Left forelimb (tissue), 1 donor: Measurements from ENCODE around the gene CASP8AP2.
"Not testable (repeated sequence)": the region's sequence is repeated elsewhere in the genome, so short reads cannot be mapped to it uniquely, and the experiment has no call there.

Source experiments
- DNase-seq: peaks from one replicate; pipeline ENCODE4 v3.0.0-alpha.2; 2018; ENCODE audit warnings: low spot score

Gene CASP8AP2

GRCh38 chr6:89888871-89889270 lies 59.2 kb downstream of the CASP8AP2 start:
- no peak for DNase-seq

DNA sequence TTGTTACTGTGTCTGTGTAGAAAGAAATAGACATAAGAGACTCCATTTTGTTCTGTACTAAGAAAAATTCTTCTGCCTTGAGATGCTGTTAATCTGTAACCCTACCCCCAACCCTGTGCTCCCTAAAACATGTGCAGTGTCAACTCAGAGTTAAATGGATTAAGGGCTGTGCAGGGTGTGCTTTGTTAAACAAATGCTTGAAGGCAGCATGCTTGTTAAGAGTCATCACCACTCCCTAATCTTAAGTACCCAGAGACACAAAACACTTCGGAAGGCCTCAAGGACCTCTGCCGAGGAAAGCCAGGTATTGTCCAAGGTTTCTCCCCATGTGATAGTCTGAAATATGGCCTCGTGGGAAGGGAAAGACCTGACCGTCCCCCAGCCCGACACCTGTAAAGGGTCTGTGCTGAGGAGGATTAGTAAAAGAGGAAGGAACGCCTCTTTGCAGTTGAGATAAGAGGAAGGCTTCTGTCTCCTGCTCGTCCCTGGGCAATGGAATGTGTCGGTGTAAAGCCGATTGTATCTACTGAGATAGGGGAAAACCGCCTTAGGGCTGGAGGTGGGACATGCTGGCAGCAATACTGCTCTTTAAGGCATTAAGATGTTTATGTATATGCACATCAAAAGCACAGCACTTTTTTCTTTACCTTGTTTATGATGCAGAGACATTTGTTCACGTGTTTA lies 61.3 kb downstream of the CASP8AP2 start:
- DNase-seq, result not testable (repeated sequence)

DNA sequence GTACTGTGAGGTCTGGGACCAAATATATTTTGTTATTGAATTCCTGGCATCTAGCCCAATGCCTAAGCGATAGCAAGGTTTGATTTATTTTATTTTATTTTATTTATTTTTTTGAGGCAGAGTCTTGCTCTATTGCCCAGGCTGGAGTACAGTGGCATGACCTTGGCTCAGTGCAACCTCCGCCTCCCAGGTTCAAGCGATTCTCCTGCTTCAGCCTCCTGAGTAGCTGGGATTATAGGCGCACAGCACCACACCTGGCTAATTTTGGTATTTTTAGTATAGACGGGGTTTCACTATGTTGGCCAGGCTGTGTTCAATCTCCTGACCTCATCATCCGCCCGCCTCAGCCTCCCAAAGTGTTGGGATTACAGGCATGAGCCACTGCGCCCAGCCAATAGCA lies 62.9 kb downstream of the CASP8AP2 start:
- DNase-seq, result not testable (repeated sequence)

DNA sequence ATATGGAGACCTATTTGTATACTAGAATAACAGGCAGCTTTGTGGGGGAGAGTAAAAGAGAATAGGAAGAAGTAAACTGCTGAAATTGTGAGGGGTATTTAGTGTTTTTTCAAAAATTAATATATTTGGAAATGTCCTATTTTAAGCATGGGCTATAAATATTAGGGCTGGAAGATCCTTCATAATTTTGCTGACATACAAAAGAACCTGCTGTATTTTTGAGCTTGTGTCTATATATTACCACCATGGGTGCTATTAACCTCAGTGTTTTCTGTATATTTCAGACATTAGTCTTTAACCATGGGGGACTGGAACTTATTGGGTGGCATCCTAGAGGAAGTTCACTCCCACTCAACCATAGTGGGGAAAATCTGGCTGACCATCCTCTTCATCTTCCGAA lies 64.5 kb downstream of the CASP8AP2 start, which contains the start of gene GJA10:
Gene GJA10, plus strand, starts transcription at position 301 of the 400 bp plus-strand sequence. Its CDS starts 0 bp downstream, at position 301.
- DNase-seq, result no peak

DNA sequence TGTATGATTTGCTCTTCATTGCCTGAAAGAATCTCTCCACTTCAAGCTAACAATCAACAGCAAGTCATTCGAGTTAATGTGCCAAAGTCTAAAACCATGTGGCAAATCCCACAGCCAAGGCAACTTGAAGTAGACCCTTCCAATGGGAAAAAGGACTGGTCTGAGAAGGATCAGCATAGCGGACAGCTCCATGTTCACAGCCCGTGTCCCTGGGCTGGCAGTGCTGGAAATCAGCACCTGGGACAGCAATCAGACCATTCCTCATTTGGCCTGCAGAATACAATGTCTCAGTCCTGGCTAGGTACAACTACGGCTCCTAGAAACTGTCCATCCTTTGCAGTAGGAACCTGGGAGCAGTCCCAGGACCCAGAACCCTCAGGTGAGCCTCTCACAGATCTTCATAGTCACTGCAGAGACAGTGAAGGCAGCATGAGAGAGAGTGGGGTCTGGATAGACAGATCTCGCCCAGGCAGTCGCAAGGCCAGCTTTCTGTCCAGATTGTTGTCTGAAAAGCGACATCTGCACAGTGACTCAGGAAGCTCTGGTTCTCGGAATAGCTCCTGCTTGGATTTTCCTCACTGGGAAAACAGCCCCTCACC lies 65.7 kb downstream of the CASP8AP2 start:
- DNase-seq, result peak; percentile 74

DNA sequence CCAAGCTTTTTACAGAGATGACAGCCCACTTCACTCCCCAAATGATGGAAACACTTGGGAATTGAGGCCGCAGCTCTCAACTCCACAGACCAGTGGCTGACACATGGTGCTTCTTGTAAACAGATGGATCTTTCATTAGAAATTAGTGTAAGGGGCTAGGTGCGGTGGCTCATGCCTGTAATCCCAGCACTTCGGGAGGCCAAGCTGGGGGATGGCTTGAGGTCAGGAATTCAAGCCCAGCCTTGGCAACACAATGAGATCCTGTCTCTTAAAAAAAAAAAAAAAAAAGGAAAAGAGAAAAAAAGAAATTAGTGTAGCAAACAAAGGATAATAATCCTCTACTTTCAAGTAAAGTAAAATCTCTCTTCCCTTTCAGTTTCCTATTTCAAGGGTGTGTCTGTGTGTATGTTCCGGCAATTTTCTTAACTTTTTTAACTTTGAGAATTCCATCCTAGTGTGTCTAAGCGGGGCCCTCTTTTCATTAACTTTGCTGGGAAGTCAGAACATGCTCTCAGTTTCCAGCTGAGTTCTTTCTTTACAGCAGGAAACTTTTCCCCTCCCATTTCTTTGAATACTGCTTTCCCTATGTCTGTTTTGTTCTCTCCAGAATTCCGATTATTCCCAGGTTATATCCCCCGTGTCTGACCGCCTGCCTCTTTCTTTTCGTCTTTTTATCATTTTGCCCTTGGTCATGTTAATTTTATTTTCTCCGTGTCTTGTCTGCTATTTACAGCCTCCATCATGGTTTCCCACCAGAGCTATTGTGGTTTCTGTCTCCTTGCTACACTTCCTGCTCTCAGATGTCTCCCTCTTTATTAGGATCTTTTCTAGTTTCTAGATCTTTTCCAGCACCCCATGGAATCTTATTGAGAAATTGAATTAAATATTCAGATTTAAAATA lies 80.6 kb downstream of the CASP8AP2 start:
- not testable (repeated sequence) for DNase-seq

DNA sequence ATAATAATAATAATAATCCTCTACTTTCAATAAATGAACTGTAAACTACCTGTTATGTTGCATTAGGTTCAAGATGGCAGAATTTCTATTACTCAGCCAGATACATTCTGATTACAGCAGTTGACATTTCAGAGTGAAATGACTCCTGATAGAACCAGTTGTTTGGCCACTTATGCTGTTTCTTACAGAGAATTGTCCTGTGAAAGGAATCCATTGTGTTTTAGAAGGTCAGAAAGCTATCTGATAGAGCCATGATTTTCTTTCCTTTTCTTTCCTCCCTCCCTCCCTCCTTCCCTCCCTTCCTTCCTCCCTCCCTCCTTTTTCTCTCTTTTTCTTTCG lies 81.2 kb downstream of the CASP8AP2 start:
- no peak for DNase-seq

- DNase-seq, result no peak
Measured at GRCh38 chr6:89916136-89916920, 86.6 kb downstream of the CASP8AP2 start.

DNA sequence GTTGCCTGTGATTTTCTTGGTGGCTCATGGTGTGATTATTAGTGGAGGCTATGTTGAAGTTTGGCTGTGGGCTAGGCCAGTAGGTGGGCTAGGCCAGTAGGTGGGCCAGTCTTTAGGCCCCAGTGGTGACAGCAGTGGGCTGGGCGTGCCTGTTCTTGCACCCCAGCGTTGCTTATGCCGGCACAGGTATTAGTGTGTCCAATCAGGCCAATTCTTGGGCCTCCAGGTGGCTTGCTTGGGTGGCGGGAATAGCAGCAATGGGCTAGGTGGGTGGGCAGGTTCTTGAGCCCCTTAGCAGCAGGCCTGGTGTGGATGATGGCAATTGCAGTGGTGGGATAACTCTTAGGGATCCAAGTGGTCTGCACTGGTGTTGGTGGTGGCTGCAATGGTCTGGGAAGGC lies 87.5 kb downstream of the CASP8AP2 start:
- DNase-seq, result no peak

GRCh38 chr6:89917801-89918366 lies 88.2 kb downstream of the CASP8AP2 start:
- DNase-seq, result no peak
